ENCODE data around the gene LPAR5.

DNA sequence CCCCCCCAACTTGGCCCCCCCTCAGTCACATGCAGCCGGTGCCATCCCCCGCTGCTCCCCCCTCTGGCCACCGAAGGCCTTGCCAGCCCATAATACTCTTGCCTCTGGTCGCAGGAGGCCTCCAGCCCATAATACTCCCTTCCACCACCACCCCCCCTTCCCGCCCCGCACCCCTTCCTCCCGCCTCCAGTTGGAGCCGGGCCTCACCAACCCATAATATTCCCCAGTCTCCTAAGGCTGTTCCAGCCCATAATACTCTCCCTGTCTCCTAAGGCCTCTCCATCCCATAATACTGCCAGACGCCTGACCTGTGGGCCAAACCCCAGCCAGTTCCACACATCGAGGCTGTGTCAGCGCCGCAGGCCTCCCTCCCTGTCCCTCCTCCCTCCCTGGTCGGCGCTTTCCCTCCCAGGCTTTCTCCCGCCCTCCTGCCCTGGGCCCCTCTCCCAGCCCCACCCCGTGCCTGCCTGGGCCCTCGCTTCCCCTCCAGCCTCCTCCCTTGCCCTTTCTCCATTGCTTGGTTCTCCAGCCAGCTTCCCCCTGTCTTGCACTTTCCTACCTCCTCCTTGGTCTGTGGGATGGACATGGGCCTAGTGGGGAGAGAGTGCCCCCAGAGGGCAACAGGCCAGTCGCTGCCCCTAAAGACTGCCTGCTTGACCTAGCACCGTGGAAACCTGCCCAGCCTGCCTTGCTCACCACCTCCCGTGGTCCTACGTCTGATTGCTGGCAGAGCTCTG is 21.8 kb downstream of the LPAR5 start:
- TF ChIP-seq, protein P1, sequence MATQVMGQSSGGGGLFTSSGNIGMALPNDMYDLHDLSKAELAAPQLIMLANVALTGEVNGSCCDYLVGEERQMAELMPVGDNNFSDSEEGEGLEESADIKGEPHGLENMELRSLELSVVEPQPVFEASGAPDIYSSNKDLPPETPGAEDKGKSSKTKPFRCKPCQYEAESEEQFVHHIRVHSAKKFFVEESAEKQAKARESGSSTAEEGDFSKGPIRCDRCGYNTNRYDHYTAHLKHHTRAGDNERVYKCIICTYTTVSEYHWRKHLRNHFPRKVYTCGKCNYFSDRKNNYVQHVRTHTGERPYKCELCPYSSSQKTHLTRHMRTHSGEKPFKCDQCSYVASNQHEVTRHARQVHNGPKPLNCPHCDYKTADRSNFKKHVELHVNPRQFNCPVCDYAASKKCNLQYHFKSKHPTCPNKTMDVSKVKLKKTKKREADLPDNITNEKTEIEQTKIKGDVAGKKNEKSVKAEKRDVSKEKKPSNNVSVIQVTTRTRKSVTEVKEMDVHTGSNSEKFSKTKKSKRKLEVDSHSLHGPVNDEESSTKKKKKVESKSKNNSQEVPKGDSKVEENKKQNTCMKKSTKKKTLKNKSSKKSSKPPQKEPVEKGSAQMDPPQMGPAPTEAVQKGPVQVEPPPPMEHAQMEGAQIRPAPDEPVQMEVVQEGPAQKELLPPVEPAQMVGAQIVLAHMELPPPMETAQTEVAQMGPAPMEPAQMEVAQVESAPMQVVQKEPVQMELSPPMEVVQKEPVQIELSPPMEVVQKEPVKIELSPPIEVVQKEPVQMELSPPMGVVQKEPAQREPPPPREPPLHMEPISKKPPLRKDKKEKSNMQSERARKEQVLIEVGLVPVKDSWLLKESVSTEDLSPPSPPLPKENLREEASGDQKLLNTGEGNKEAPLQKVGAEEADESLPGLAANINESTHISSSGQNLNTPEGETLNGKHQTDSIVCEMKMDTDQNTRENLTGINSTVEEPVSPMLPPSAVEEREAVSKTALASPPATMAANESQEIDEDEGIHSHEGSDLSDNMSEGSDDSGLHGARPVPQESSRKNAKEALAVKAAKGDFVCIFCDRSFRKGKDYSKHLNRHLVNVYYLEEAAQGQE (IDR thresholded peaks at IDR 0.05; ENCODE audit: insufficient read depth in 1 of 2, low read depth in 2 of 2, low read length in 2 of 2): no peak
- no peak for TF ChIP-seq TAF1 (IDR thresholded peaks at IDR 0.05; ENCODE audit: borderline replicate concordance, insufficient read depth, low read length)
- no peak for TF ChIP-seq SIN3A (IDR thresholded peaks at IDR 0.05; ENCODE audit: borderline replicate concordance, insufficient read depth, low read length)

All from PFSK-1 (cell line).